ENCODE results near the gene ZNF385B.

- TF ChIP-seq EZH2 (IDR thresholded peaks at IDR 0.05; ENCODE audit: borderline replicate concordance, low read length): no peak
- TF ChIP-seq CTCF (IDR thresholded peaks at IDR 0.05; ENCODE audit: low read length): no peak
These were observed 971 bp downstream of the ZNF385B start for GRCh38 chr2:179860255-179861026.

Data from OCI-LY1 (cell line).